Measurements from ENCODE around the gene C1QTNF6.

DNA sequence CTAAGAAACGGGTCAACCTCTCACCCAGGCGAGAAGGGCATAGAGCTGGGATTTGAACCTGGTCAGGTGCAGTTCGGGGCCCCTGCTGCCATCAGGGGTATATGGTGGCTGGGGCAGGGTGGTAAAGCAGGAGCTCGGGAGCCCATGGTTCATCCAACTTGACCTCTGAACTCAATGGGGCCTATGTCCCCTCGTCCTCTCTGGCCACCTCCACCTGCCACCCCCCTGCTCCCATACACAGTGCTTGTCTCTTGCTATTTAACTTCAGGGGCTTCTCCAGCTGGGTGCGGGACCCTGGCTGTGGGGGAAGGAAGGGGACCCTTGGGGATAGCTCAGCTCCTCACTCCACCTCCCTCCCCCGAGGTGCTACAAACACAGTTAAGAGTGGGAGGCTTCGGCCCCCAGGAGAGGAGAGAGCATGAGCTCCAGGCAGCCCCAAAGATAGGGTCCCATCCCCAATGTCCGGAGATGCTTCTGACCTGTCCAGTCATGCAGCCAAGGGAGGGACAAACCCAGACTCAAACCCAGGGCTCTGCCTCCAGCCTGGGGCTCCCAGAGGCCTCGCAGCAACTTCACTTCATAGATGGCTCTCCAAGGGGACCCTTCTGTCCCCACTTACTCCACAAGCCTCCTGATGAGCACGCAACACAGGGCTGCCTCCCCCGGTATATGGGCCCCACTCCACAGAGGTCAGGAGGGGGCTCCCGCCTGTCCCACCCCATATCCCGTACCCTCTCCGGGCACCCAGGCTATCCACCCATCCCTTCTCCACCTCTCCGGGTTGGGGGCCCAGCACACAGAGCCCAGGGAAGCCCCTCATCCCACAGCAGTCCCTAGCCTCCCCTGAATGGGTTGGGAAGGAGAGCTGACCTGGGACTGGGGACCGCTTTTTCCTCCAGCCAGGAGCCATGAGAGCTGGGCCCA lies 39.0 kb downstream of the C1QTNF6 start:
- TF ChIP-seq, protein P1, sequence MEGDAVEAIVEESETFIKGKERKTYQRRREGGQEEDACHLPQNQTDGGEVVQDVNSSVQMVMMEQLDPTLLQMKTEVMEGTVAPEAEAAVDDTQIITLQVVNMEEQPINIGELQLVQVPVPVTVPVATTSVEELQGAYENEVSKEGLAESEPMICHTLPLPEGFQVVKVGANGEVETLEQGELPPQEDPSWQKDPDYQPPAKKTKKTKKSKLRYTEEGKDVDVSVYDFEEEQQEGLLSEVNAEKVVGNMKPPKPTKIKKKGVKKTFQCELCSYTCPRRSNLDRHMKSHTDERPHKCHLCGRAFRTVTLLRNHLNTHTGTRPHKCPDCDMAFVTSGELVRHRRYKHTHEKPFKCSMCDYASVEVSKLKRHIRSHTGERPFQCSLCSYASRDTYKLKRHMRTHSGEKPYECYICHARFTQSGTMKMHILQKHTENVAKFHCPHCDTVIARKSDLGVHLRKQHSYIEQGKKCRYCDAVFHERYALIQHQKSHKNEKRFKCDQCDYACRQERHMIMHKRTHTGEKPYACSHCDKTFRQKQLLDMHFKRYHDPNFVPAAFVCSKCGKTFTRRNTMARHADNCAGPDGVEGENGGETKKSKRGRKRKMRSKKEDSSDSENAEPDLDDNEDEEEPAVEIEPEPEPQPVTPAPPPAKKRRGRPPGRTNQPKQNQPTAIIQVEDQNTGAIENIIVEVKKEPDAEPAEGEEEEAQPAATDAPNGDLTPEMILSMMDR (conservative IDR thresholded peaks at IDR 0.05; ENCODE audit: low read length) = no peak
- no peak for TF ChIP-seq EZH2phosphoT487 (IDR thresholded peaks at IDR 0.05; ENCODE audit: borderline replicate concordance, low read depth, low read length)
